Ovary (tissue), 3 donors: Measurements from ENCODE around the gene HCLS1.

ENCODE experiments used
- POLR2A ChIP-seq: fragments of 450-650 bp; IDR thresholded peaks from one replicate; pipeline ENCODE4 v1.6.1; 2017; ENCODE audit warnings: antibody characterized with exemption, mild to moderate bottlenecking, moderate library complexity
- TF ChIP-seq, protein P1 (sequence below), 3 donors: fragments of 450-650 bp in 2 of 3; fragments of 200-600 bp in 1 of 3; IDR thresholded peaks; one replicate each; pipeline versions ENCODE4 v1.5.1 to v1.8.0; 2016 to 2022; ENCODE audit warnings: antibody characterized with exemption in 3 of 3, mild to moderate bottlenecking in 1 of 3
- donor health status: DM: no; HTN: no; CAD: no.

DNA sequence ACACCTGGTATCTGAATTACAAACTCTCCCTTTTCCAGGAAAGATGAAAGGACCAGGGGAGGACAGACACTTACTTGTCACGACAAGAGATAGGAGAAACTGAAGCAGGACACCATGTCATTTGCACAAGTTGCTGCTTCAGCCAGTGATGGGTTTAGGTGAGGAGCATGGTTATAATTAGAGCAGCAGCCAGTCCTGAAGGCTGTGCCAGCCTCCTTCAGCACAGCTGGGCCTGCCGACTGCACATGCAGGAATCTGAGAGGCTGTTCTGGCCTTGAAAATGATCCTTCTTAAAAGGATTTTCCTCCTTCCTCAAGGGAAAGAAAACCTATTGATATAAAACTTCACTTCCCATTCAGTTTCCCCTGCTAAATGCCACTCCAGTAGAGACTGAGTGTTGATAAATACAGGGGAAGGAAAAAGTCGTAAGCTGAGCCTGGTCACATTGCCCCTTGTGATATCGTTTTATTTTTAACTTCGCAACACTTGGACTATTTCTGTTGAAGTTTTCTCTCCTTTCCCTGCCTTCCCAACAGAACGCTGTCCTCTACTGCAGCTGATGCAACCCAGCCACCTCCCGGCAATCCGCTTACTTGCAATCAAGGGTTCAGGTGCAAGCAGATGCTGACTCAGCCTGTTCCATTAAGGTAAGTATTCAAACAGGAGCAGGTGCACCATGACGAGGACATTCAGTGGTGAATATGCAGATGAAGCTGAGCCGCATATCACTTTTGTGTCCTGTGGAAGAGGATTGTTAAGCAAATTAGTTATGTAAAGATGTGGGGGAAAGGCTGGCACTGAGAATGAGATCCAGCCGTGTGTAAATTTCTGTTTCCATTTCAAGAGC is 67.6 kb downstream of the HCLS1 start, which contains the start of gene FBXO40:
- TF ChIP-seq POLR2A = no peak
- TF ChIP-seq, protein P1, sequence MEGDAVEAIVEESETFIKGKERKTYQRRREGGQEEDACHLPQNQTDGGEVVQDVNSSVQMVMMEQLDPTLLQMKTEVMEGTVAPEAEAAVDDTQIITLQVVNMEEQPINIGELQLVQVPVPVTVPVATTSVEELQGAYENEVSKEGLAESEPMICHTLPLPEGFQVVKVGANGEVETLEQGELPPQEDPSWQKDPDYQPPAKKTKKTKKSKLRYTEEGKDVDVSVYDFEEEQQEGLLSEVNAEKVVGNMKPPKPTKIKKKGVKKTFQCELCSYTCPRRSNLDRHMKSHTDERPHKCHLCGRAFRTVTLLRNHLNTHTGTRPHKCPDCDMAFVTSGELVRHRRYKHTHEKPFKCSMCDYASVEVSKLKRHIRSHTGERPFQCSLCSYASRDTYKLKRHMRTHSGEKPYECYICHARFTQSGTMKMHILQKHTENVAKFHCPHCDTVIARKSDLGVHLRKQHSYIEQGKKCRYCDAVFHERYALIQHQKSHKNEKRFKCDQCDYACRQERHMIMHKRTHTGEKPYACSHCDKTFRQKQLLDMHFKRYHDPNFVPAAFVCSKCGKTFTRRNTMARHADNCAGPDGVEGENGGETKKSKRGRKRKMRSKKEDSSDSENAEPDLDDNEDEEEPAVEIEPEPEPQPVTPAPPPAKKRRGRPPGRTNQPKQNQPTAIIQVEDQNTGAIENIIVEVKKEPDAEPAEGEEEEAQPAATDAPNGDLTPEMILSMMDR (IDR thresholded peaks at IDR 0.05) = no peak
